H9 (cell line): ENCODE results near the gene SLC6A8. TPM values are rescaled to one million over a fixed set of nuclear protein-coding genes. Genes with fewer than 3 reads are reported as not detected.
A peak's percentile ranks its signal among the peaks of the same experiment; 100 is the strongest.

Experiments
- DNase-seq: peaks from one replicate; pipeline ENCODE4 v3.0.0-alpha.2; 2017
- H2AFZ ChIP-seq: one replicate; pipeline ENCODE4 v1.6.1; 2013; ENCODE audit warnings: mild to moderate bottlenecking, low read length, control low read depth, moderate library complexity
- H2AK5ac ChIP-seq: 2 replicates; pipeline ENCODE4 v1.6.1; 2013; ENCODE audit warnings: low read length, control low read depth, mixed read lengths; ENCODE audit not compliant: insufficient read length
- H2BK120ac ChIP-seq: one replicate; pipeline ENCODE4 v1.6.1; 2013; ENCODE audit warnings: low read depth, mild to moderate bottlenecking, low read length, control low read depth, inconsistent platforms; ENCODE audit not compliant: poor library complexity, severe bottlenecking
- H2BK12ac ChIP-seq: 2 replicates; pipeline ENCODE4 v1.6.1; 2013; ENCODE audit warnings: low read length, control low read depth, mixed read lengths, low read depth; ENCODE audit not compliant: insufficient read length
- H2BK15ac ChIP-seq: 2 replicates; pipeline ENCODE4 v1.6.1; 2013; ENCODE audit warnings: low read depth, low read length, control low read depth
- H2BK20ac ChIP-seq: one replicate; pipeline ENCODE4 v1.6.1; 2013; ENCODE audit warnings: low read depth, mild to moderate bottlenecking, low read length, control low read depth, inconsistent platforms; ENCODE audit not compliant: poor library complexity, severe bottlenecking
- H2BK5ac ChIP-seq: 2 replicates; pipeline ENCODE4 v1.6.1; 2013; ENCODE audit warnings: low read length, control low read depth, mixed read lengths; ENCODE audit not compliant: insufficient read length
- H3K14ac ChIP-seq: 2 replicates; pipeline ENCODE4 v1.6.1; 2013; ENCODE audit warnings: low read length, control low read depth; ENCODE audit not compliant: insufficient read depth
- H3K18ac ChIP-seq: 2 replicates; pipeline ENCODE4 v1.6.1; 2013; ENCODE audit warnings: low read depth, mild to moderate bottlenecking, mixed read lengths, low read length, control low read depth; ENCODE audit not compliant: insufficient read length
- H3K23ac ChIP-seq: 2 replicates; pipeline ENCODE4 v1.6.1; 2013; ENCODE audit warnings: low read length, control low read depth, mixed read lengths, low read depth; ENCODE audit not compliant: insufficient read length
- H3K23me2 ChIP-seq: 2 replicates; pipeline ENCODE4 v1.6.1; 2013; ENCODE audit warnings: low read depth, mild to moderate bottlenecking, mixed read lengths, low read length, control low read depth; ENCODE audit not compliant: insufficient read length, poor library complexity, severe bottlenecking
- H3K27ac ChIP-seq: 2 replicates; pipeline ENCODE4 v1.5.1; 2013; ENCODE audit warnings: low read length, control low read depth, mixed read lengths, low read depth; ENCODE audit not compliant: insufficient read length
- H3K27me3 ChIP-seq: 2 replicates; pipeline ENCODE4 v1.6.1; 2013; ENCODE audit warnings: low read length, control low read depth, inconsistent platforms; ENCODE audit not compliant: insufficient read depth
- H3K4ac ChIP-seq: 2 replicates; pipeline ENCODE4 v1.6.1; 2013; ENCODE audit warnings: low read depth, mild to moderate bottlenecking, control low read depth, inconsistent platforms, low read length, moderate library complexity
- H3K4me1 ChIP-seq: 2 replicates; pipeline ENCODE4 v1.6.1; 2013; ENCODE audit warnings: low read length, control low read depth, inconsistent platforms; ENCODE audit not compliant: insufficient read depth
- H3K4me2 ChIP-seq: 2 replicates; pipeline ENCODE4 v1.6.1; 2013; ENCODE audit warnings: low read length, control low read depth, mixed read lengths; ENCODE audit not compliant: insufficient read length, insufficient read depth
- H3K56ac ChIP-seq: 2 replicates; pipeline ENCODE4 v1.6.1; 2013; ENCODE audit warnings: low read depth, mild to moderate bottlenecking, mixed read lengths, low read length, control low read depth; ENCODE audit not compliant: insufficient read length
- H3K79me1 ChIP-seq: 2 replicates; pipeline ENCODE4 v1.6.1; 2013; ENCODE audit warnings: low read depth, mild to moderate bottlenecking, moderate library complexity, low read length, control low read depth, inconsistent platforms; ENCODE audit not compliant: insufficient read depth, poor library complexity, severe bottlenecking
- H3K79me2 ChIP-seq: 2 replicates; pipeline ENCODE4 v1.6.1; 2013; ENCODE audit warnings: low read length, control low read depth, inconsistent platforms; ENCODE audit not compliant: insufficient read depth
- H3K9ac ChIP-seq: 2 replicates; pipeline ENCODE4 v1.6.1; 2013; ENCODE audit warnings: low read length, control low read depth, mixed read lengths; ENCODE audit not compliant: insufficient read length; ENCODE audit errors: extremely low read depth
- H3K9me3 ChIP-seq: one replicate; pipeline ENCODE4 v1.6.1; 2013; ENCODE audit warnings: low read depth, low read length, inconsistent platforms; ENCODE audit not compliant: control insufficient read depth
- H3T11ph ChIP-seq: one replicate; pipeline ENCODE4 v1.6.1; 2013; ENCODE audit warnings: mild to moderate bottlenecking, low read length, control low read depth, inconsistent platforms
- H4K20me1 ChIP-seq: one replicate; pipeline ENCODE4 v1.6.1; 2013; ENCODE audit not compliant: control insufficient read depth, insufficient read length, insufficient read depth
- H4K5ac ChIP-seq: 2 replicates; pipeline ENCODE4 v1.6.1; 2013; ENCODE audit warnings: low read depth, mild to moderate bottlenecking, mixed read lengths, low read length, control low read depth; ENCODE audit not compliant: insufficient read length
- H4K8ac ChIP-seq: replicated peaks from 2 replicates; pipeline ENCODE4 v1.6.1; 2013; ENCODE audit warnings: low read length, control low read depth, mixed read lengths, low read depth; ENCODE audit not compliant: insufficient read length
- H4K91ac ChIP-seq: 2 replicates; pipeline ENCODE4 v1.6.1; 2013; ENCODE audit warnings: low read depth, mild to moderate bottlenecking, moderate library complexity, mixed read lengths, low read length, control low read depth; ENCODE audit not compliant: insufficient read length
- H3K27ac Mint-ChIP-seq, 3 experiments: 2 replicates in 2 of 3; 3 replicates in 1 of 3; pipeline ENCODE4 v1.8.0; 2020 to 2021; ENCODE audit warnings: mixed read lengths in 3 of 3, mild to moderate bottlenecking in 1 of 3, moderate library complexity in 1 of 3
- H3K27me3 Mint-ChIP-seq: 2 replicates; pipeline ENCODE4 v1.8.0; 2021; ENCODE audit warnings: low read depth, mild to moderate bottlenecking, moderate library complexity, mixed read lengths
- H3K36me3 Mint-ChIP-seq, 3 experiments: 2 replicates in 2 of 3; 3 replicates in 1 of 3; pipeline ENCODE4 v1.8.0; 2020 to 2021; ENCODE audit warnings: low read depth in 3 of 3, mixed read lengths in 3 of 3; ENCODE audit not compliant: insufficient read depth in 1 of 3
- H3K4me1 Mint-ChIP-seq, 2 experiments: 2 replicates each; pipeline ENCODE4 v1.8.0; 2020; ENCODE audit warnings: mixed read lengths in 2 of 2
- H3K4me3 Mint-ChIP-seq, 2 experiments: 2 replicates in 1 of 2; 3 replicates in 1 of 2; pipeline ENCODE4 v1.8.0; 2020 to 2021; ENCODE audit warnings: mild to moderate bottlenecking in 2 of 2, mixed read lengths in 2 of 2, moderate library complexity in 1 of 2
- H3K9me3 Mint-ChIP-seq, 2 experiments: 2 replicates in 1 of 2; 3 replicates in 1 of 2; pipeline ENCODE4 v1.8.0; 2020; ENCODE audit warnings: mild to moderate bottlenecking in 2 of 2, mixed read lengths in 2 of 2, moderate library complexity in 1 of 2
- CTCF ChIP-seq: fragments of 200-600 bp; sonication (generic); conservative IDR thresholded peaks from 3 replicates; pipeline ENCODE4 v1.8.0; 2021; ENCODE audit warnings: antibody characterized with exemption, mild to moderate bottlenecking
- WGBS: extraction: QIAGEN DNeasy Blood & Tissue Kit; methylation state at CpG from one replicate; pipeline ENCODE4 v1.1.7; 2013; ENCODE audit warnings: missing lambda C conversion rate, low lambda C conversion rate, mixed read lengths; ENCODE audit not compliant: insufficient read length; ENCODE audit errors: extremely low coverage; 5-methylcytosine and 5-hydroxymethylcytosine counted together
- total RNA-seq: library from RNA; stranded (reverse); gene quantifications from 2 replicates; pipeline ENCODE4 v1.2.1, GENCODE V29; 2021

The SLC6A8 gene
- total RNA-seq, 1 experiment from 2014 or later = 229 TPM

GRCh38 chrX:153727123-153727931 lies 39.6 kb downstream of the SLC6A8 start:
- Mint-ChIP-seq H3K27ac (peak overlapping the region; percentile 44 to 77 (median 74); a peak in 3 of 7 replicates), H3K9me3 (peaks cover 57 to 69% of the 10 kb centered on the region in 2 experiments), H3K36me3 (peaks cover 8 to 37% (median 35%) of the 10 kb centered on the region in 3 experiments; a peak in 6 of 7 replicates), H3K4me1 (peaks cover 10 to 20% of the 10 kb centered on the region in 2 experiments), H3K27me3 (no peaks in the 10 kb centered on the region; the same call in 1 of the 2 replicates), H3K4me3 (peak overlapping the region; percentile 3 to 50; a peak in 3 of 5 replicates)
- Histone ChIP-seq H4K20me1 (no peaks in the 10 kb centered on the region), H3K79me1 (no peaks in the 10 kb centered on the region), H3K27me3 (no peaks in the 10 kb centered on the region), H3K14ac (peak overlapping the region; percentile 10; the same call in 1 of the 2 replicates), H3K23ac (no peak overlapping the region), H3K18ac (no peak overlapping the region), H4K8ac (no peak overlapping the region), H2BK12ac (no peak overlapping the region), H3K4ac (no peak overlapping the region), H2BK20ac (no peak overlapping the region), H3K4me1 (no peaks in the 10 kb centered on the region), H2AFZ (no peak overlapping the region), H3K27ac (no peak overlapping the region), H3K9ac (no peak overlapping the region), H2BK15ac (no peak overlapping the region), H2AK5ac (no peak overlapping the region), H2BK120ac (no peak overlapping the region), H4K5ac (no peak overlapping the region), H3K79me2 (peaks cover 7% of the 10 kb centered on the region; the same call in 1 of the 2 replicates), H3K23me2 (peaks cover 4% of the 10 kb centered on the region), H3K4me2 (no peak overlapping the region), H3T11ph (no peak overlapping the region), H2BK5ac (no peak overlapping the region), H3K56ac (no peak overlapping the region), H4K91ac (no peak overlapping the region), H3K9me3 (peaks cover 39% of the 10 kb centered on the region)
- no peak for DNase-seq
- no CpG with 5 or more reads among the region's 23 CpGs for WGBS
- TF ChIP-seq CTCF = no peak
